HG03575 (cell line): ENCODE results near the gene NTN1.

Source experiments
- ATAC-seq: cut with Tn5 transposase; IDR thresholded peaks from one replicate; pipeline ENCODE4 v1.9.1; 2021; ENCODE audit not compliant: unreplicated experiment, insufficient number of reproducible peaks, low FRiP score; ENCODE audit errors: extremely low read depth

NTN1 gene

GRCh38 chr17:9108146-9108545 is 86.8 kb downstream of the NTN1 start:
- ATAC-seq: no peak

DNA sequence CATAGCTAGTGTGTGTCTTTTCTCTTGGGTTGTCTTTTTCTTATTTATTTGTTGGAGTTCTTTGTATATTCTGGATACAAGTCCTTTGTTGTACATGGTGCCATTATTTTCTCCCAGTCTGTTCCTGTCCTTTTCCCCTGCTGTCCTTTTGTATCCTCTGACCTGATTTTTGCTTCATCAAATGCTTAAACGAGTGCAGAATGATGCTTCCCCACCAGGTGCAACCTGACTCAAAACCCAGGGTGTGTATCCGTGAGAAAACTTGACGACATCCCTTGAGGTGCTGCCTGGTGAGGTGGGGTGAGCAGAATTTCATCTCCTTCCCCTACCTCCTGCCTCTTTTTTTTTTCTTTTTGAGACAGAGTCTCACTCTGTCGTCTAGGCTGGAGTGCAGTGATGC is 88.6 kb downstream of the NTN1 start:
- ATAC-seq: no peak

GRCh38 chr17:9110501-9110900 is 89.2 kb downstream of the NTN1 start:
- no peak for ATAC-seq

- no peak for ATAC-seq
Measured at GRCh38 chr17:9115214-9116191, 94.2 kb downstream of the NTN1 start.

DNA sequence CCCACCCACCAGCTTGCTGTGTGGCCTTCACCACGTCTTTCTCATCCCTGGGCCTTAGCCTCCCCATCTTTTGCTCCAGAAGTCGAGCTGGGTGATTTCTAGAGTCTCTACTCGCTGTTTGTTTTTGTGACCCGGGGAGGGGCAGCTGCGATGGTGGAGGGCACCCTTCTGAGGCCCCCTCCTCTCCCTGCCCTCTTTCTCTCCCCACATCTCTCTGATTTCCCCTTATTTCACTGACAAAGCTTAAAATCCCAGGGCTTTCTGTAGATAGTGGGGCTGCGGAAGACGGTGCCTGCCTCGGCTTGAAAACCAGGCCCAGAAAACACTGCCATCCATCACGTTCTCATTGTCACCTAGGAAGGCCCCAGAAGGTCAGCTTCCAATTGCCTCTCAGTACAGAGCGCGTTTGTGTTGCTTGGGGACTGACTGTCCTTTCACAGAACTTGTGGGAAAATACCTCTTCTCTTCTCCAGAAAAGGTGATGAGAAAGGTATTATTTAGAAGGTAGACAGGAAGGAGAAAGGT is 95.1 kb downstream of the NTN1 start:
- no peak for ATAC-seq

DNA sequence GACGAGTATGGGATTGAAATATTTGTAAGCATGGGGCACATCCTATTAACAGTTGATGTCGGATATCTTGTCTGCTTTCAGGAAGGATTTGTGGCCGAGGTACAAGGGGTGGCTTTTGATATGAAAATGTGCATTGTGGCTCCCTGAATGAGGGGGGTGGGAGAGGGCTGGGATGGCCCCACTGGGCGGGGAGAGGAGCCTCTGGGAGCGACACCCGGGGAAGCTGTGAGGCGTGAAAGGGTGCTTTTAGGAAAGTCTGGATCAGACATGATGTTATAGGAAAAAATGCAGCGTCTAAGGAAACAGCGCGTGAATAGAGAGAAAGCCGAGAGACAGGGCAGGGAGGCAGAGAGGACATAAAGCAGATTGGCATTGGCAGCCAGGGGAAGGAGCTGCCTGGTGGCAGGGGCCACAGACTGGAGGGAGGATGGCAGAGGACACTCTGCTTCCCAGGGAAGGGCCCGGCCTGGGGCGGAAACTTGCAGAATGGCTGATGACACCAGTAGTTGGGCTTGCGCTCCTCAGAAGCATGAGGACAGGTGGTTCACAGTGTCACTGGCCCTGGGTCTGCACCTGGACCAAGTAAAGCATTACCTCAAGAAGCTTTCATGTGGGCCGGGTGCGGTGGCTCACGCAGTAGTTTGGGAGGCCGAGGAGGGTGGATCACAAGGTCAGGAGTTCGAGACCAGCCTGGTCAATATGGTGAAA is 95.7 kb downstream of the NTN1 start:
- ATAC-seq: no peak

- no peak for ATAC-seq
Measured at GRCh38 chr17:9120471-9120870, 99.2 kb downstream of the NTN1 start.

DNA sequence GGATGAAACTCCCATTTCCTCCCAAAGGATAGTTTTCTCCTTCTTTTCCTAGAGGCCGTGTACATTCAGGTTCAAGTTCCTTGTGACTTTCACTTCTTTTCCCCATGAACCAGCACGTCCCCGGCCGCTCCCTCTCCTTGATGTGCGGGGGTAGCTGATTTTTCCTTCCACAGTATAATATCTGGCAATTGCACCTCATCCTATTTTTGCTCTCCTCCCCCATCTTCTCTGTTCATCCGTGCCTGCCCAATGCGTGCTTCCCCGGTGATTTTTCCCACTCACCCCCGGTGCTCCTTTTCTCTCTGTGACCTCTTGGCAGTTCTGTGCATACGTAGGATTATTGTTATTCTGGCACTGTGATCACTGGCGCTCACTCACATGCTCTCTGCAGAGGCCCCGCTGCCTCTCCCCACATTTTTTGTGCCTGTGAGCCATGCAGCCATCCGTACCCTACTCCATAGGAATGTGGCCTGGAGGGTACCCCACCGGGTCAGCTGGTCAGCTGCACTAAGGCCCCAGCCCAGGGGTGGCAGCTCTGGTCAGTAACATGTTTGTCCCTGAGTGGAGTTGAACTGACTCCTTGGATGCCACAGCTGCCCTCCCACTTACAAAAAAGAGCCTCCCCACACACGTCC is 100.0 kb downstream of the NTN1 start:
- ATAC-seq: no peak

GRCh38 chr17:9123594-9124553 is 102.6 kb downstream of the NTN1 start:
- no peak for ATAC-seq

GRCh38 chr17:9124554-9124935 is 103.2 kb downstream of the NTN1 start:
- no peak for ATAC-seq

DNA sequence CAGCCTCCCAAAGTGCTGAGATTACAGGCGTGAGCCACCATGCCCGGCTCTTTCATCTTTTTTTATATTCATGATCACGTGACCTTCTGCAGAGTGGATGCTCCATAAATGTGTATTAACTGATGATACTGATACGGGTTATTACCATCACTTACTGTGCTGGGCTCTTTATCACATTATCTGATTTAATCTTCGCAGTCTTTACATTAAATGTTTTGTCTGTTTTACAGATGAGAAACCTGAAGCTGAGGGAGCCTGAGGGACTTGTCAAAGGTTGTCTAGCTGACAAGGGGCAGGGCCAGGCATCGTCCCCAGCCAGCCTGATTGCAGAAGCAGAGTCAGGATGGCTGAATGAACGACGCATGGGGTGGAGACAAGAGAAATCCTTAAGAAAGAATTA is 104.4 kb downstream of the NTN1 start:
- ATAC-seq: no peak

DNA sequence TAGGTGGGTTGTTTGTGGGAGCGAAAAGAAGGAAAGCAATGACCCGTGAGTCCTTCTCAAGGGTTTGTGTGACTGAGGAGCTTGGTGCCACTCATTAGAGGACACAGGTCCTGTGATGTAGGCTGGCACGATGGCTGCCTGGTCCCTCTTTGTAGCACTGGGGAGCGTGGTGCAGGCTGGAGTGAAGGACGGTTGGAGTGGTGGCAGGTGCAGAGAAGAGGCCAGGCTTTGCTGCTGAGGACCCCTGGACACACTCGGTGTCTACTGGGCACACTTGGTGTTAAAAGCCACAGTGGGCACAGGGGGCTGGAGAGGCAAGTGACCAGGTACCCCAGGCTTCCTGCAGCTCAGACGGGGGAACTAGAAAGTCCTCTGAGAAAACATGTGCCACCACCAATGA is 106.0 kb downstream of the NTN1 start:
- ATAC-seq: no peak

DNA sequence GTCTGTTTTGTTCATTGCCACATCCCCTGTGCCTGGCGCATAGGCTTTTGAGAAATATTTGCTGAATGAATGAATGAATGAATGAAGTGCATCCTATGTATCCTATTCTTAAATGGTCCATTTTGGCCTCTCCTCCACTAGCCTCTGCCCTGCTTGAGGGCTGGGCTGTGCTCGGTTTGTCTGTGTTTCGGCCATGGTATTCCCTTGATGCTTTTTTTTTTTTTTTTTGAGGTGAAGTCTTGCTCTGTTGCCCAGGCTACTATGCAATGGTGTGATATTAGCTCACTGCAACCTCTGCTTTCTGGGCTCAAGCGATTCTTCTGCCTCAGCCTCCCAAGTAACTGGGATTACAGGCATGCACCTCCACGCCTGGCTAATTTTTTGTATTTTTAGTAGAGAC is 110.1 kb downstream of the NTN1 start:
- ATAC-seq: no peak

DNA sequence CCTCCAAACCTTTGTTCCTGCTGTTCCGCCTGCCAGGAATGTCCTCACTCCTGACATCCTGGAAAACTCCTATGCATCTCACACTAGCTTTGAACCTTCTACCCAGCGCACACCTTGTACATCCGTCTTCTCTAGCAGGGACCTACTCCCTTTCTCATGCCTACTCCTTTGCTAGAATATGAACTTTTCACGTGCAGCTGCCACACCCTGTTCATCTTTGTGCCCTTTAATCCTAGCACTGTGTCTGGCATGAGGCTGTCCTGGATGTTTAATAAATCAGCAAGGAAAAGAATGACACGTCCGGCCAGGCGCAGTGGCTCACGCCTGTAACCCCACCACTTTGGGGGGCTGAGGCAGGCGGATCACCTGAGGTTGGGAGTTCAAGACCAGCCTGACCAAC is 111.0 kb downstream of the NTN1 start:
- ATAC-seq: no peak

- no peak for ATAC-seq
Measured at GRCh38 chr17:9132944-9133610, 111.8 kb downstream of the NTN1 start.

GRCh38 chr17:9138161-9138717 is 116.9 kb downstream of the NTN1 start:
- no peak for ATAC-seq

- no peak for ATAC-seq
Measured at GRCh38 chr17:9139695-9140094, 118.4 kb downstream of the NTN1 start.
